PFSK-1 (cell line): Measurements from ENCODE around the gene GSAP.

Source experiments
- POLR2AphosphoS5 ChIP-seq: IDR thresholded peaks from 2 replicates; pipeline ENCODE4 v1.6.1; 2012; ENCODE audit warnings: low read depth, mild to moderate bottlenecking, control low read depth, low read length, moderate library complexity
- SIN3A ChIP-seq: IDR thresholded peaks from 2 replicates; pipeline ENCODE4 v1.6.1; 2012; ENCODE audit warnings: mild to moderate bottlenecking, low read length, moderate library complexity, borderline replicate concordance; ENCODE audit not compliant: insufficient read depth

DNA sequence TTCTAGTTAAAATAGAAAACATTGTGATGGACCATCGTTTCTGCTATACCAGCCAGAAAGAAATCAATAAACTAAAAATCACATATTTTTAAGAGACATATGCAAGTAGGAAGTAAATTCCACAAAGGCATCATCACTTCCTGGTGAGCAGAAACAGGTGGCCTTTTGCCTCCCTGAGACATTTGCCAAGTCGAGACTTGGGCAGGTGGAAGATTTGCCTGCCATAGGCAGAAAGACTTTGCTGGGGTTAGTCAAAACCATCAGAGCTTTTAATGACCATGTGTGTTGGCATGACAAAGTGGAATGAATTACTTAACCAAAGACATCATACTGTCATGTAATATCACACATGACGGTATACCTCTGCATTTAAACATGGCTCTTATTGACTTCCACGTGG is 150.5 kb downstream of the GSAP start:
- TF ChIP-seq SIN3A (no peak), POLR2AphosphoS5 (no peak)
